Measurements from ENCODE around the gene PPM1B. TPM values are rescaled to one million over a fixed set of nuclear protein-coding genes. Genes with fewer than 3 reads are reported as not detected.
A peak's percentile ranks its signal among the peaks of the same experiment; 100 is the strongest.

Gene PPM1B
- total and polyA plus RNA-seq, 7 experiments from 2014 or later, result 46.0 to 89.5 (median 74.7) TPM

DNA sequence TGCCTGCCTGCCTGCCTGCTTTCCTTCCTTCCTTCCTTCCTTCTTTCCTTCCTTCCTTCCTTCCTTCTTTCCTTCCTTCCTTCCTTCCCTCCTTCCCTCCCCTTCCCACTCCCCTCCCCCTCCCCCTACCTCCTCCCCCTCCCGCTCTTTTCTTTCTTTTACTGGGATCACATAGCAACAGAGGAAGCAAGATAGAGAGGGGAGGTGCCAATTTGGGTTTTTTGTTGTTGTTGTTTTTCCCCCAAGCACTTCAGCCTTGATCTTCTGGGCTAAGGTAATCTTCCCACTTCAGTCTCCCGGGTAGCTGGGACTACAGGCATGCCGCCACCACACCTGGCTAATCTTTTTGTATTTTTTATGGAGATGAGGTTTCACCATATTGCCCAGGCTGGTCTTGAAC lies 20.0 kb downstream of the PPM1B start:
- DNase-seq, result no peak
- intact Hi-C loops (cut with micrococcal nuclease), result loop anchor here in 1 of 2 donors (5.0 kb wide), 1 partner anchor 34 kb away; no protein-coding TSS in a partner anchor
- H3K4me3 Mint-ChIP-seq, result peak overlapping the region in 5 of 10 donors; percentile 29 to 69 (median 63)
- ATAC-seq, result no peak
- Histone ChIP-seq H3K36me3 (ENCODE audit: control insufficient read depth in 2 of 3, insufficient read depth in 3 of 3, low read length in 3 of 3) (no peaks in the 10 kb centered on the region), H3K4me3 (ENCODE audit: low read length) (no peak overlapping the region), H3K27ac (ENCODE audit: low read depth, low read length) (no peak overlapping the region), H3K4me1 (ENCODE audit: control insufficient read depth in 2 of 2, insufficient read depth in 2 of 2, low read length in 2 of 2) (peaks cover 26 to 28% of the 10 kb centered on the region in 2 donors), H3K27me3 (ENCODE audit: control insufficient read depth in 2 of 2, insufficient read depth in 2 of 2, low read length in 2 of 2) (no peaks in the 10 kb centered on the region), H3K9me3 (ENCODE audit: control insufficient read depth in 2 of 3, low read length in 3 of 3) (no peaks in the 10 kb centered on the region)
- peak overlapping the region in 4 of 9 donors; percentile 22 to 77 (median 65) for H3K27ac Mint-ChIP-seq
- H3K36me3 Mint-ChIP-seq, result peaks cover 3 to 35% (median 19%) of the 10 kb centered on the region in 5 donors
- POLR2A ChIA-PET, result no interaction called here
- no peaks in the 10 kb centered on the region for H3K27me3 Mint-ChIP-seq
- H3K4me1 Mint-ChIP-seq, result peaks cover 58 to 92% (median 78%) of the 10 kb centered on the region in 7 donors
- no peaks in the 10 kb centered on the region for H3K9me3 Mint-ChIP-seq
- CTCF ChIA-PET, result no interaction called here

DNA sequence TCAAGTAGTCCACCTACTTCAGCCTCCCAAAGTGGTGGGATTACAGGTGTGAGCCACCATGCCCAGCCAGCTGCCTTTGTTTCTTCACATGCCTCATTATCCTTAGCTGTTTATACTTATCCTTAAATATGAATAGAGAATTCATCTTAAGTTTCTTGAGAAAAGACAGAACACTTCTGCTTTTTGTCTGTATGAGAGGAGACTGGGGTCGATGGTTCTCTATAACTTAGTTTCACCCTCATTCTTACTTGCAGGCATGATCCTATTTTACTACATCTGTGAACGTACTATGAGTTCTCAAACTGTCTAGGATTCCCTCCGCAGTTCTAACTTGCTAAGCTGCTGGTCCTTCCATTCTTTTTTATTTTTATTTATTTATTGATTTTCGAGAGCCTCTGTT lies 20.4 kb downstream of the PPM1B start:
- H3K4me3 ChIP-seq (ENCODE audit: low read length), result no peak overlapping the region
- no peak overlapping the region for H3K27ac ChIP-seq (ENCODE audit: low read depth, low read length)
- H3K9me3 Mint-ChIP-seq, result peaks cover 0 to 1% (median 0%) of the 10 kb centered on the region in 11 donors
- peaks cover 3 to 34% (median 19%) of the 10 kb centered on the region in 5 donors for H3K36me3 Mint-ChIP-seq
- peak overlapping the region in 4 of 9 donors; percentile 62 to 77 (median 65) for H3K27ac Mint-ChIP-seq
- POLR2A ChIA-PET, result no interaction called here
- intact Hi-C loops (cut with micrococcal nuclease), result loop anchor here in 1 of 2 donors (5.0 kb wide), 1 partner anchor 33 kb away; no protein-coding TSS in a partner anchor
- H3K36me3 ChIP-seq (ENCODE audit: control insufficient read depth in 2 of 3, insufficient read depth in 3 of 3, low read length in 3 of 3), result peaks cover 0 to 3% (median 0%) of the 10 kb centered on the region in 3 experiments
- DNase-seq, result no peak
- H3K27me3 ChIP-seq (ENCODE audit: control insufficient read depth in 2 of 2, insufficient read depth in 2 of 2, low read length in 2 of 2), result no peaks in the 10 kb centered on the region
- H3K27me3 Mint-ChIP-seq, result no peaks in the 10 kb centered on the region
- CTCF ChIA-PET, result no interaction called here
- peak overlapping the region in 6 of 10 donors; percentile 8 to 69 (median 50) for H3K4me3 Mint-ChIP-seq
- ATAC-seq, result no peak
- peaks cover 24% of the 10 kb centered on the region in 2 donors for H3K4me1 ChIP-seq (ENCODE audit: control insufficient read depth in 2 of 2, insufficient read depth in 2 of 2, low read length in 2 of 2)
- H3K9me3 ChIP-seq (ENCODE audit: control insufficient read depth in 2 of 3, low read length in 3 of 3), result no peaks in the 10 kb centered on the region
- peaks cover 54 to 92% (median 77%) of the 10 kb centered on the region in 7 donors for H3K4me1 Mint-ChIP-seq

DNA sequence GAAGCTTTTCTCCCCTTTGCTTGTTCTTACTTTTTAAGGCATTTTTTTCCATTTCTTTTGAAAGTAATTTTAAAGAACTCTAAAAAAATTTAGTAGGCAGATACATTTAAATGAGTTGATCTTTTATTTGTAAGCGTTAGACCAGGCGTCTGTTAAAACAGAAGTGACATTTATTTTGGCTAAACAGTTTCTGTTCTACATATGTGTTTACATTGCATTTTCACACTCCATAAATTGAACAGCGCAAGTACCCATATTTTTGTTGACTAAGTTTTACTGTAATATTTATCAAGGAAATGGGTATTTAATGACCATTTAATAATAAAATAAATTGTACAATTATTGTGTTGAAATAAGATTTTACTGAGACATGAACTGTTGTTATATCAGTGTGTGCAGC lies 21.9 kb downstream of the PPM1B start:
- peaks cover 3 to 38% (median 20%) of the 10 kb centered on the region in 5 donors for H3K36me3 Mint-ChIP-seq
- no peaks in the 10 kb centered on the region for H3K27me3 Mint-ChIP-seq
- intact Hi-C loops (cut with micrococcal nuclease), result no loop called here
- ATAC-seq (no peak), DNase-seq (no peak)
- H3K36me3 ChIP-seq (ENCODE audit: control insufficient read depth in 2 of 3, insufficient read depth in 3 of 3, low read length in 3 of 3), result peaks cover 0 to 7% (median 0%) of the 10 kb centered on the region in 3 experiments
- CTCF ChIA-PET, result interaction anchor here (1.0 kb wide), 1 partner anchor 12 kb away, joined by 3 read pairs; no protein-coding TSS in a partner anchor
- peak overlapping the region in 8 of 10 donors; percentile 29 to 69 (median 44) for H3K4me3 Mint-ChIP-seq
- no peak overlapping the region for H3K27ac ChIP-seq (ENCODE audit: low read depth, low read length)
- H3K27me3 ChIP-seq (ENCODE audit: control insufficient read depth in 2 of 2, insufficient read depth in 2 of 2, low read length in 2 of 2), result no peaks in the 10 kb centered on the region
- POLR2A ChIA-PET, result no interaction called here
- no peak overlapping the region for H3K4me3 ChIP-seq (ENCODE audit: low read length)
- H3K4me1 Mint-ChIP-seq, result peaks cover 43 to 91% (median 67%) of the 10 kb centered on the region in 7 donors
- peaks cover 12 to 13% of the 10 kb centered on the region in 2 donors for H3K4me1 ChIP-seq (ENCODE audit: control insufficient read depth in 2 of 2, insufficient read depth in 2 of 2, low read length in 2 of 2)
- H3K27ac Mint-ChIP-seq, result no peak overlapping the region
- H3K9me3 ChIP-seq (ENCODE audit: control insufficient read depth in 2 of 3, low read length in 3 of 3), result no peaks in the 10 kb centered on the region
- H3K9me3 Mint-ChIP-seq, result peaks cover 0 to 1% (median 0%) of the 10 kb centered on the region in 11 donors

DNA sequence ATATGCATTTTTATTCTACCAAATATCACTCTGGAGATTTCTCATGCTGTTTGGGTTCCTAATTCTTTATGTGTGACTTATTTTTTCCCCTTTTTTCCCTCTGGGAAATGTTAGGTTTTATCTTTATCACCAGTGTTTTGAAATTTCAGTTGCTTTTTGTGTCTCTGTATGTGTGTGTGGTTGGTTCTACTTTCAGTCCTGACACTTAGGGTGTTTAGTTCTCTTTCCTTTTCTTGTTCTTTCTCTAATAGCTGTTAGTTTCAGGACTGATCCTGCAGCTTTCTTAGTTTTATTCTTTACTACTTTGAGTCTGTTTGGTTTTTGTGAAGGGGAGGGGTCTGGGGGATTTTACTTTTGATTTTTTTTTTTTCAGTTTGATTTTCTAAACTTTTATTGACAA lies 23.1 kb downstream of the PPM1B start:
- Histone ChIP-seq H3K4me3 (ENCODE audit: low read length) (no peak overlapping the region), H3K36me3 (ENCODE audit: control insufficient read depth in 2 of 3, insufficient read depth in 3 of 3, low read length in 3 of 3) (peaks cover 0 to 11% (median 0%) of the 10 kb centered on the region in 3 experiments), H3K9me3 (ENCODE audit: control insufficient read depth in 2 of 3, low read length in 3 of 3) (no peaks in the 10 kb centered on the region), H3K27ac (ENCODE audit: low read depth, low read length) (no peak overlapping the region), H3K27me3 (ENCODE audit: control insufficient read depth in 2 of 2, insufficient read depth in 2 of 2, low read length in 2 of 2) (no peaks in the 10 kb centered on the region), H3K4me1 (ENCODE audit: control insufficient read depth in 2 of 2, insufficient read depth in 2 of 2, low read length in 2 of 2) (peaks cover 11 to 17% of the 10 kb centered on the region in 2 donors)
- Mint-ChIP-seq H3K27ac (peak overlapping the region in 2 of 9 donors; percentile 25 to 26), H3K4me3 (peak overlapping the region in 7 of 10 donors; percentile 15 to 57 (median 46)), H3K27me3 (no peaks in the 10 kb centered on the region), H3K9me3 (peaks cover 0 to 1% (median 0%) of the 10 kb centered on the region in 11 donors), H3K4me1 (peaks cover 36 to 91% (median 70%) of the 10 kb centered on the region in 7 donors), H3K36me3 (peaks cover 3 to 41% (median 29%) of the 10 kb centered on the region in 5 donors)
- DNase-seq (no peak), ATAC-seq (no peak)
- intact Hi-C loops (cut with micrococcal nuclease), result loop anchor here in 1 of 2 donors (1.0 kb wide), 1 partner anchor 9 kb away; no protein-coding TSS in a partner anchor
- ChIA-PET POLR2A (interaction anchor here (0.7 to 1.0 kb wide), 3 partner anchors 11 to 180 kb away, joined by 3 to 9 read pairs (median 4); no protein-coding TSS in a partner anchor), CTCF (no interaction called here)

DNA sequence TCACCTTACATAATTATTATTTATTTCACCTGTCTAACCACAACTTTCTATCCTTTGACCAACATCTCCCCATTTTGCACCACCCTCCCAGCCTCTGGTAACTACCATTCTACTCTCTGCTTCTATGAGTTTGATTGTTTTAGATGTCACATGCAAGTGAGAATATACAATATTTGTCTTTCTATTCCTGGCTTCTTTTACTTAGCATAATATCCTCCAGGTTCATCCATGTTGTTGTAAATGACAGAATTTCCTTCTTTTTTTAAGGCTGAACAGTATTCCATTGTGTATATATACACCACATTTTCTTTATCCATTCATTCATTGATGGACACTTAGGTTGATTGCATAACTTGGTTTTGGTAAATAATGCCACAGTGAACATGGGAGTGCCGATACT lies 24.0 kb downstream of the PPM1B start:
- POLR2A ChIA-PET, result interaction anchor here (1.0 kb wide), 1 partner anchor 25 kb away, joined by 3 read pairs; no protein-coding TSS in a partner anchor
- CTCF ChIA-PET, result no interaction called here
- peaks cover 3 to 37% (median 24%) of the 10 kb centered on the region in 5 donors for H3K36me3 Mint-ChIP-seq

DNA sequence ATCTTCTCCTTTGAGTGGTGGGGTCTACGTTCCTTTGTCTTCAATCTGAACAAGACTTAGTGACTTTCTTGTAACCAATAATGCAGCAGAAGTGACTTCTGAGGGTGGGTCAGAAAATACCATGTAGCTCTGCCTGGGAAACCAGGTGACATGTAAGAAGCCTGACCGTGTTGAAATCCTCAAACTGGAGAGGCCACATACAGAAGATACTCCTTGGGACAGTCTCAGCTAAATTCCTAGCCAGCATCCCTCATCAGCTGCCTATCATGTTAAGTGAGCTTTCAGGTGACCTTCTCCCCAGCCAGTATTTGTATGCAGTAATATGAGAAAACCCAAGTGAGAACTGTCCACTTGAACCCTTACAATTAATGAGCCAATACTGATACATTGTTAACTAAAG lies 27.0 kb downstream of the PPM1B start:
- H3K36me3 Mint-ChIP-seq, result peaks cover 0 to 38% (median 16%) of the 10 kb centered on the region in 5 donors
- DNase-seq (no peak), ATAC-seq (no peak)
- H3K9me3 Mint-ChIP-seq, result peaks cover 0 to 1% (median 0%) of the 10 kb centered on the region in 11 donors
- peaks cover 20 to 83% (median 63%) of the 10 kb centered on the region in 7 donors for H3K4me1 Mint-ChIP-seq
- no peaks in the 10 kb centered on the region for H3K27me3 Mint-ChIP-seq
- Histone ChIP-seq H3K4me1 (ENCODE audit: control insufficient read depth in 2 of 2, insufficient read depth in 2 of 2, low read length in 2 of 2) (peaks cover 7 to 19% of the 10 kb centered on the region in 2 donors), H3K27ac (ENCODE audit: low read depth, low read length) (no peak overlapping the region), H3K9me3 (ENCODE audit: control insufficient read depth in 2 of 3, low read length in 3 of 3) (no peaks in the 10 kb centered on the region), H3K36me3 (ENCODE audit: control insufficient read depth in 2 of 3, insufficient read depth in 3 of 3, low read length in 3 of 3) (peaks cover 0 to 11% (median 0%) of the 10 kb centered on the region in 3 experiments), H3K4me3 (ENCODE audit: low read length) (no peak overlapping the region), H3K27me3 (ENCODE audit: control insufficient read depth in 2 of 2, insufficient read depth in 2 of 2, low read length in 2 of 2) (no peaks in the 10 kb centered on the region)
- no peak overlapping the region for H3K27ac Mint-ChIP-seq
- CTCF ChIA-PET, result no interaction called here
- intact Hi-C loops (cut with micrococcal nuclease), result no loop called here
- H3K4me3 Mint-ChIP-seq, result peak overlapping the region in 4 of 10 donors; percentile 19 to 52 (median 28)
- POLR2A ChIA-PET, result no interaction called here

More for the DNA sequence above, 24.0 kb downstream of the PPM1B start:
- peak overlapping the region in 3 of 10 donors; percentile 4 to 18 (median 14) for H3K4me3 Mint-ChIP-seq
- H3K9me3 Mint-ChIP-seq, result peaks cover 0 to 1% (median 0%) of the 10 kb centered on the region in 11 donors
- no peak overlapping the region for H3K27ac ChIP-seq (ENCODE audit: low read depth, low read length)
- ATAC-seq (no peak), DNase-seq (no peak)
- peaks cover 30 to 88% (median 67%) of the 10 kb centered on the region in 7 donors for H3K4me1 Mint-ChIP-seq
- no peak overlapping the region for H3K4me3 ChIP-seq (ENCODE audit: low read length)
- H3K36me3 ChIP-seq (ENCODE audit: control insufficient read depth in 2 of 3, insufficient read depth in 3 of 3, low read length in 3 of 3), result peaks cover 0 to 11% (median 0%) of the 10 kb centered on the region in 3 experiments
- peaks cover 11 to 23% of the 10 kb centered on the region in 2 donors for H3K4me1 ChIP-seq (ENCODE audit: control insufficient read depth in 2 of 2, insufficient read depth in 2 of 2, low read length in 2 of 2)
- intact Hi-C loops (cut with micrococcal nuclease), result no loop called here
- H3K27me3 Mint-ChIP-seq, result no peaks in the 10 kb centered on the region
- no peaks in the 10 kb centered on the region for H3K9me3 ChIP-seq (ENCODE audit: control insufficient read depth in 2 of 3, low read length in 3 of 3)
- H3K27ac Mint-ChIP-seq, result peak overlapping the region in 1 of 9 donors; percentile 45
- no peaks in the 10 kb centered on the region for H3K27me3 ChIP-seq (ENCODE audit: control insufficient read depth in 2 of 2, insufficient read depth in 2 of 2, low read length in 2 of 2)
